Endothelial cell of umbilical vein (primary cell): ENCODE data around the gene FAM3B. TPM values are rescaled to one million over a fixed set of nuclear protein-coding genes. Genes with fewer than 3 reads are reported as not detected.

Experiments used
- BruUV-seq: library from RNA; stranded (reverse); fragments of 400-500 nt; replicated peaks from 2 replicates; lab custom pipeline; 2021; lab: Mats Ljungman, UMichigan
- CTCF ChIA-PET: fragments of 300-600, 350-600 bp; sonication (Branson Sonifier 250); formaldehyde crosslinking; loops from one replicate; lab custom pipeline; 2021; ENCODE audit warnings: antibody characterized with exemption, inconsistent platforms; lab: Charles Lee
- POLR2A ChIA-PET: fragments of 300-600, 350-600 bp; sonication (Branson Sonifier 250); formaldehyde crosslinking; loops from one replicate; lab custom pipeline; 2021; ENCODE audit warnings: antibody characterized with exemption, inconsistent platforms; lab: Charles Lee
- DNase-seq: peaks from one replicate; pipeline ENCODE4 v3.0.0-alpha.2; 2011; ENCODE audit warnings: low read depth, low spot score
- FAIRE-seq: peaks from 2 replicates; lab custom pipeline; 2011; peaks lifted over from hg19 to GRCh38; lab: Jason Lieb, UNC
- H2AFZ ChIP-seq: 2 replicates; pipeline ENCODE4 v1.6.0; 2012; ENCODE audit warnings: low read depth, low read length, control low read depth, inconsistent platforms
- H3K27ac ChIP-seq: 2 replicates; pipeline ENCODE4 v1.5.1; 2011; ENCODE audit warnings: low read depth, mild to moderate bottlenecking, control low read depth, low read length, moderate library complexity; ENCODE audit not compliant: insufficient read depth
- H3K27me3 ChIP-seq, 2 experiments: 2 replicates each; pipeline versions ENCODE4 v1.6.0 to v1.6.1; 2011; ENCODE audit warnings: low read length in 2 of 2, mixed read lengths in 1 of 2; ENCODE audit not compliant: control insufficient read depth in 2 of 2, insufficient read depth in 2 of 2
- H3K36me3 ChIP-seq, 2 experiments: 2 replicates in 1 of 2; 3 replicates in 1 of 2; pipeline ENCODE4 v1.5.1; 2011; ENCODE audit warnings: low read length in 2 of 2, mild to moderate bottlenecking in 1 of 2, moderate library complexity in 1 of 2; ENCODE audit not compliant: control insufficient read depth in 2 of 2, insufficient read depth in 2 of 2; ENCODE audit errors: extremely low read depth in 1 of 2
- H3K4me1 ChIP-seq: 3 replicates; pipeline ENCODE4 v1.5.1; 2011; ENCODE audit warnings: mild to moderate bottlenecking, low read length; ENCODE audit not compliant: control insufficient read depth, insufficient read depth; ENCODE audit errors: extremely low read depth
- H3K4me2 ChIP-seq: 2 replicates; pipeline ENCODE4 v1.6.1; 2011; ENCODE audit warnings: low read length, control low read depth, mixed read lengths; ENCODE audit not compliant: insufficient read depth
- H3K4me3 ChIP-seq, 3 experiments: fragments of 200-600 bp in 1 of 3; sonication (generic), shearing (Covaris generic) in 1 of 3; replicated peaks in 1 of 3; 2 replicates each; pipeline ENCODE4 v1.5.1; 2011 to 2016; ENCODE audit warnings: control low read depth in 3 of 3, low read length in 3 of 3, mild to moderate bottlenecking in 2 of 3, inconsistent platforms in 1 of 3, low read depth in 1 of 3, moderate library complexity in 1 of 3; ENCODE audit not compliant: insufficient read depth in 1 of 3
- H3K79me2 ChIP-seq: 2 replicates; pipeline ENCODE4 v1.6.0; 2012; ENCODE audit warnings: low read length, inconsistent platforms; ENCODE audit not compliant: control insufficient read depth, insufficient read depth
- H3K9ac ChIP-seq: replicated peaks from 2 replicates; pipeline ENCODE3; 2011; ENCODE audit warnings: low read length, control low read depth; ENCODE audit not compliant: insufficient read depth; ENCODE audit errors: extremely low read depth
- H3K9me1 ChIP-seq: replicated peaks from 3 replicates; pipeline ENCODE4 v1.6.0; 2011; ENCODE audit warnings: mild to moderate bottlenecking, low read length; ENCODE audit not compliant: control insufficient read depth, insufficient read depth; ENCODE audit errors: extremely low read depth
- H3K9me3 ChIP-seq: replicated peaks from 2 replicates; pipeline ENCODE4 v1.5.1; 2012; ENCODE audit warnings: low read length, inconsistent platforms; ENCODE audit not compliant: control insufficient read depth, insufficient read depth
- H4K20me1 ChIP-seq: replicated peaks from 2 replicates; pipeline ENCODE3; 2011; ENCODE audit warnings: mild to moderate bottlenecking, low read length; ENCODE audit not compliant: control insufficient read depth, insufficient read depth; ENCODE audit errors: extremely low read depth
- CTCF ChIP-seq, 2 donors: IDR thresholded peaks; 1 replicate in 1 of 2; 2 replicates in 1 of 2; pipeline ENCODE4 v1.5.1; 2011; ENCODE audit warnings: low read length in 2 of 2, mild to moderate bottlenecking in 2 of 2, moderate library complexity in 2 of 2, control low read depth in 1 of 2, inconsistent platforms in 1 of 2, low read depth in 1 of 2; ENCODE audit not compliant: insufficient read depth in 1 of 2; ENCODE audit errors: extremely low read depth in 1 of 2
- EZH2 ChIP-seq: IDR thresholded peaks from 2 replicates; pipeline ENCODE4 v1.6.1; 2012; ENCODE audit warnings: borderline replicate concordance, low read depth, mild to moderate bottlenecking, moderate library complexity, low read length, inconsistent platforms; ENCODE audit not compliant: severe bottlenecking
- FOS ChIP-seq: IDR thresholded peaks from 2 replicates; pipeline ENCODE4 v1.6.1; 2011; ENCODE audit warnings: mild to moderate bottlenecking, low read length, moderate library complexity, borderline replicate concordance; ENCODE audit not compliant: insufficient read depth
- GATA2 ChIP-seq: IDR thresholded peaks from 2 replicates; pipeline ENCODE4 v1.7.0; 2011; ENCODE audit warnings: low read depth, mild to moderate bottlenecking, moderate library complexity, mixed read lengths, low read length; ENCODE audit not compliant: insufficient read length, insufficient read depth
- JUN ChIP-seq: IDR thresholded peaks from 2 replicates; pipeline ENCODE4 v1.6.1; 2011; ENCODE audit warnings: borderline replicate concordance, low read depth; ENCODE audit not compliant: insufficient read length, insufficient read depth
- MAX ChIP-seq: IDR thresholded peaks from 2 replicates; pipeline ENCODE4 v1.6.1; 2011; ENCODE audit not compliant: insufficient read depth, insufficient read length
- MYC ChIP-seq: IDR thresholded peaks from one replicate; pipeline ENCODE4 v1.6.1; 2011; ENCODE audit warnings: mild to moderate bottlenecking, low read depth, low read length
- POLR2A ChIP-seq: IDR thresholded peaks from 2 replicates; pipeline ENCODE4 v1.6.1; 2012; ENCODE audit warnings: low read depth, mild to moderate bottlenecking, control low read depth, low read length
- POLR2AphosphoS5 ChIP-seq: IDR thresholded peaks from 2 replicates; pipeline ENCODE4 v1.6.1; 2012; ENCODE audit warnings: low read depth, mild to moderate bottlenecking, control low read depth, low read length, moderate library complexity; ENCODE audit not compliant: insufficient read depth
- dilution Hi-C: fragments of 300-500 bp; cut with MboI; formaldehyde crosslinking; loops from one replicate; pipeline ENCODE4 v1.15.0; 2019; ENCODE audit warnings: low sequenced_read_pairs; ENCODE audit not compliant: extremely low pct_ligation_motif_present
- intact Hi-C: fragments of 100-400 bp; cut with micrococcal nuclease; formaldehyde crosslinking; loops from one replicate; pipeline ENCODE4 v1.10.0; 2022
- polyA plus RNA-seq, 4 experiments: library from polyadenylated mRNA; depleted of rRNA in 3 of 4; stranded (reverse) in 3 of 4; unstranded in 1 of 4; fragments of >200 nt; gene quantifications; 2 replicates each; pipeline versions ENCODE4 v1.2.1 to v1.2.3, GENCODE V29; 2011 to 2012; ENCODE audit warnings: missing spikeins in 1 of 4
- total RNA-seq: library from RNA; stranded (reverse); gene quantifications from 2 replicates; pipeline ENCODE4 v1.2.3, GENCODE V29; 2021

Gene FAM3B
- total and polyA plus RNA-seq, 2 donors (not counting 3 experiments of a cell fraction or from before 2014, with no cell fraction given), result not detected

GRCh38 chr21:41342035-41342434 lies 25.4 kb downstream of the FAM3B start:
- POLR2A ChIA-PET, result no interaction called here
- Histone ChIP-seq H3K9ac (no peak overlapping the region), H2AFZ (no peak overlapping the region), H3K79me2 (no peaks in the 10 kb centered on the region), H3K36me3 (no peaks in the 10 kb centered on the region), H3K27ac (no peak overlapping the region), H4K20me1 (no peaks in the 10 kb centered on the region), H3K4me1 (no peaks in the 10 kb centered on the region), H3K9me3 (no peaks in the 10 kb centered on the region), H3K27me3 (no peaks in the 10 kb centered on the region), H3K4me3 (no peak overlapping the region), H3K4me2 (no peak overlapping the region), H3K9me1 (no peaks in the 10 kb centered on the region)
- no TSS peak for BruUV-seq
- FAIRE-seq, result no peak
- intact Hi-C loops (no loop called here), dilution Hi-C loops (no loop called here)
- CTCF ChIA-PET, result no interaction called here
- no peak for DNase-seq
- TF ChIP-seq MAX (no peak), CTCF (IDR thresholded peaks at IDR 0.05; ENCODE audit: extremely low read depth in 1 of 2, insufficient read depth in 1 of 2, low read depth in 1 of 2, low read length in 2 of 2) (no peak), FOS (no peak), MYC (no peak), POLR2A (no peak), POLR2AphosphoS5 (no peak), GATA2 (no peak), JUN (no peak), EZH2 (no peak)
